GM18868 (cell line): Measurements from ENCODE around the gene CD244.
A peak's percentile ranks its signal among the peaks of the same experiment; 100 is the strongest.

ENCODE experiments used
- ATAC-seq: cut with Tn5 transposase; IDR thresholded peaks from one replicate; pipeline ENCODE4 v1.9.1; 2021; ENCODE audit warnings: mild to moderate bottlenecking, moderate library complexity; ENCODE audit not compliant: unreplicated experiment

The CD244 gene

GRCh38 chr1:160814316-160814715 lies 48.4 kb downstream of the CD244 start:
- no peak for ATAC-seq

- ATAC-seq, result no peak
Measured at GRCh38 chr1:160813215-160813614, 49.5 kb downstream of the CD244 start.

- ATAC-seq, result no peak
Measured at GRCh38 chr1:160811147-160811546, 51.5 kb downstream of the CD244 start.

- ATAC-seq, result no peak
Measured at GRCh38 chr1:160810486-160810885, 52.2 kb downstream of the CD244 start.

- ATAC-seq, result no peak
Measured at GRCh38 chr1:160808289-160808688, 54.4 kb downstream of the CD244 start.

GRCh38 chr1:160807738-160808137 lies 54.9 kb downstream of the CD244 start:
- ATAC-seq, result no peak

- no peak for ATAC-seq
Measured at GRCh38 chr1:160807247-160807646, 55.4 kb downstream of the CD244 start.

- ATAC-seq, result no peak
Measured at GRCh38 chr1:160806784-160807183, 55.9 kb downstream of the CD244 start.

- no peak for ATAC-seq
Measured at GRCh38 chr1:160806109-160806665, 56.5 kb downstream of the CD244 start.

- no peak for ATAC-seq
Measured at GRCh38 chr1:160801836-160802580, 60.7 kb downstream of the CD244 start.

- ATAC-seq, result no peak
Measured at GRCh38 chr1:160800645-160801408, 61.9 kb downstream of the CD244 start.

GRCh38 chr1:160800142-160800541 lies 62.5 kb downstream of the CD244 start:
- no peak for ATAC-seq

GRCh38 chr1:160799641-160800040 lies 63.0 kb downstream of the CD244 start:
- no peak for ATAC-seq

GRCh38 chr1:160798439-160798838 lies 64.2 kb downstream of the CD244 start:
- ATAC-seq, result no peak

- ATAC-seq, result no peak
Measured at GRCh38 chr1:160797861-160798273, 64.8 kb downstream of the CD244 start.

- ATAC-seq, result no peak
Measured at GRCh38 chr1:160797271-160797709, 65.4 kb downstream of the CD244 start.

- ATAC-seq, result peak; percentile 78
Measured at GRCh38 chr1:160795951-160796383, 66.7 kb downstream of the CD244 start, which contains the start of gene LY9. Gene LY9 (plus strand): TSS chr1:160796174. CDS start chr1:160796188, 14 bp downstream.

- ATAC-seq, result no peak
Measured at GRCh38 chr1:160794376-160794775, 68.3 kb downstream of the CD244 start.

- peak; percentile 80 for ATAC-seq
Measured at GRCh38 chr1:160789702-160790611, 72.7 kb downstream of the CD244 start.

GRCh38 chr1:160789051-160789701 lies 73.5 kb downstream of the CD244 start:
- ATAC-seq, result no peak
